IMR-90 (cell line): ENCODE measurements around the gene LRIT2. TPM values are rescaled to one million over a fixed set of nuclear protein-coding genes. Genes with fewer than 3 reads are reported as not detected.

ENCODE experiments used
- ATAC-seq: fragments of 200-7000 bp; cut with Tn5 transposase; 2 replicates; pipeline ENCODE4 v1.9.1; 2020; ENCODE audit warnings: low read depth, mild to moderate bottlenecking, moderate library complexity
- BruUV-seq: library from RNA; stranded (reverse); fragments of 400-500 nt; replicated peaks from 2 replicates; lab custom pipeline; 2021; lab: Mats Ljungman, UMichigan
- CTCF ChIA-PET: fragments of 300-600 bp; formaldehyde crosslinking; extraction: SDS; loops from one replicate; lab custom pipeline; 2021; ENCODE audit warnings: antibody characterized with exemption; lab: Yijun Ruan, JAX
- POLR2A ChIA-PET: fragments of 300-600 bp; sonication (Branson Sonifier 250); formaldehyde crosslinking; loops from one replicate; lab custom pipeline; 2022; ENCODE audit warnings: antibody characterized with exemption; ENCODE audit not compliant: unreplicated experiment; lab: Charles Lee
- DNase-seq: peaks from one replicate; pipeline ENCODE4 v3.0.0; 2013
- H2AFZ ChIP-seq: replicated peaks from 2 replicates; pipeline ENCODE3; 2013; ENCODE audit warnings: low read length, mild to moderate bottlenecking; ENCODE audit not compliant: poor library complexity
- H2AK5ac ChIP-seq: 2 replicates; pipeline ENCODE4 v1.6.1; 2013; ENCODE audit warnings: low read depth, low read length, inconsistent platforms
- H2AK9ac ChIP-seq: replicated peaks from 2 replicates; pipeline ENCODE3; 2013; ENCODE audit warnings: mild to moderate bottlenecking, low read depth, low read length, moderate library complexity; ENCODE audit not compliant: poor library complexity
- H2BK120ac ChIP-seq: 2 replicates; pipeline ENCODE4 v1.6.1; 2013; ENCODE audit warnings: low read depth, low read length, inconsistent platforms
- H2BK15ac ChIP-seq: 3 replicates; pipeline ENCODE4 v1.6.1; 2013; ENCODE audit warnings: low read depth, low read length, inconsistent platforms
- H2BK20ac ChIP-seq: 2 replicates; pipeline ENCODE4 v1.6.1; 2013; ENCODE audit warnings: low read depth, mild to moderate bottlenecking, inconsistent platforms, low read length, moderate library complexity
- H2BK5ac ChIP-seq: 2 replicates; pipeline ENCODE4 v1.6.1; 2013; ENCODE audit warnings: mild to moderate bottlenecking, low read depth, low read length, inconsistent platforms; ENCODE audit not compliant: poor library complexity, severe bottlenecking
- H3K14ac ChIP-seq: replicated peaks from 2 replicates; pipeline ENCODE4 v1.6.1; 2013; ENCODE audit warnings: low read depth, low read length, inconsistent platforms
- H3K18ac ChIP-seq: 2 replicates; pipeline ENCODE4 v1.6.1; 2013; ENCODE audit warnings: low read depth, low read length, control low read depth
- H3K23ac ChIP-seq: 2 replicates; pipeline ENCODE4 v1.6.1; 2013; ENCODE audit warnings: low read depth, low read length, inconsistent platforms
- H3K27ac ChIP-seq: 2 replicates; pipeline ENCODE4 v1.5.1; 2013; ENCODE audit warnings: mild to moderate bottlenecking, control low read depth, low read length; ENCODE audit not compliant: insufficient read depth
- H3K27me3 ChIP-seq: 2 replicates; pipeline ENCODE4 v1.6.1; 2013; ENCODE audit warnings: low read length; ENCODE audit not compliant: control insufficient read depth, insufficient read depth
- H3K36me3 ChIP-seq: 2 replicates; pipeline ENCODE4 v1.6.1; 2013; ENCODE audit warnings: low read length, mixed read lengths; ENCODE audit not compliant: control insufficient read depth, insufficient read depth
- H3K4ac ChIP-seq: 2 replicates; pipeline ENCODE4 v1.6.1; 2013; ENCODE audit warnings: low read depth, low read length, inconsistent platforms
- H3K4me1 ChIP-seq: 2 replicates; pipeline ENCODE4 v1.6.1; 2013; ENCODE audit warnings: low read length, mixed read lengths; ENCODE audit not compliant: control insufficient read depth, insufficient read depth
- H3K4me2 ChIP-seq: 2 replicates; pipeline ENCODE4 v1.6.1; 2013; ENCODE audit warnings: low read depth, mild to moderate bottlenecking, control low read depth, low read length, moderate library complexity
- H3K4me3 ChIP-seq: 2 replicates; pipeline ENCODE4 v1.5.1; 2013; ENCODE audit warnings: low read depth, mild to moderate bottlenecking, control low read depth, low read length, moderate library complexity; ENCODE audit not compliant: insufficient read depth
- H3K56ac ChIP-seq: 2 replicates; pipeline ENCODE4 v1.6.1; 2013; ENCODE audit warnings: low read length, inconsistent platforms; ENCODE audit not compliant: insufficient read depth; ENCODE audit errors: extremely low read depth
- H3K79me1 ChIP-seq, 2 experiments: 2 replicates each; pipeline ENCODE4 v1.6.1; 2013; ENCODE audit warnings: low read length in 2 of 2, inconsistent platforms in 1 of 2, low read depth in 1 of 2
- H3K9ac ChIP-seq: 2 replicates; pipeline ENCODE4 v1.6.1; 2013; ENCODE audit warnings: low read depth, low read length, control low read depth
- H3K9me1 ChIP-seq: 2 replicates; pipeline ENCODE4 v1.6.1; 2013; ENCODE audit warnings: low read length, inconsistent platforms; ENCODE audit not compliant: insufficient read depth
- H3K9me3 ChIP-seq: 2 replicates; pipeline ENCODE4 v1.6.1; 2013; ENCODE audit warnings: low read length; ENCODE audit not compliant: control insufficient read depth, insufficient read depth
- H4K20me1 ChIP-seq: 2 replicates; pipeline ENCODE4 v1.6.1; 2013; ENCODE audit warnings: low read length, inconsistent platforms; ENCODE audit not compliant: insufficient read depth
- H4K5ac ChIP-seq: 2 replicates; pipeline ENCODE4 v1.6.1; 2013; ENCODE audit warnings: mild to moderate bottlenecking, low read depth, low read length, control low read depth
- H4K8ac ChIP-seq, 2 experiments: 2 replicates each; pipeline ENCODE4 v1.6.1; 2013; ENCODE audit warnings: low read depth in 2 of 2, low read length in 2 of 2, control low read depth in 1 of 2, inconsistent platforms in 1 of 2
- H4K91ac ChIP-seq: 2 replicates; pipeline ENCODE4 v1.6.1; 2013; ENCODE audit warnings: low read depth, low read length, inconsistent platforms; ENCODE audit not compliant: insufficient read depth
- CEBPB ChIP-seq: IDR thresholded peaks from 2 replicates; pipeline ENCODE4 v1.6.1; 2012; ENCODE audit warnings: low read depth, low read length, improper control_type of control experiment
- CHD1 ChIP-seq: IDR thresholded peaks from 2 replicates; pipeline ENCODE4 v1.6.1; 2012; ENCODE audit warnings: low read depth, low read length, improper control_type of control experiment
- FOS ChIP-seq: fragments of 150-350 bp; IDR thresholded peaks from 2 replicates; pipeline ENCODE4 v1.6.1; 2016; ENCODE audit warnings: low read depth, low read length
- MAFK ChIP-seq: IDR thresholded peaks from 2 replicates; pipeline ENCODE4 v1.6.1; 2012; ENCODE audit warnings: low read depth, low read length, improper control_type of control experiment
- MAZ ChIP-seq: IDR thresholded peaks from 2 replicates; pipeline ENCODE4 v1.6.1; 2012; ENCODE audit warnings: low read depth, mild to moderate bottlenecking, low read length, improper control_type of control experiment, moderate library complexity, borderline replicate concordance
- MXI1 ChIP-seq: IDR thresholded peaks from 2 replicates; pipeline ENCODE4 v1.6.1; 2012; ENCODE audit warnings: low read depth, mild to moderate bottlenecking, low read length, moderate library complexity, borderline replicate concordance
- NFE2L2 ChIP-seq: fragments of 150-350 bp; IDR thresholded peaks from 2 replicates; pipeline ENCODE4 v1.6.1; 2016; ENCODE audit warnings: low read depth, mild to moderate bottlenecking, low read length
- RAD21 ChIP-seq: IDR thresholded peaks from 2 replicates; pipeline ENCODE4 v1.6.1; 2012; ENCODE audit warnings: low read length, improper control_type of control experiment
- RCOR1 ChIP-seq: IDR thresholded peaks from 2 replicates; pipeline ENCODE4 v1.6.1; 2012; ENCODE audit warnings: mild to moderate bottlenecking, low read length, improper control_type of control experiment; ENCODE audit not compliant: insufficient replicate concordance
- RFX5 ChIP-seq: IDR thresholded peaks from 2 replicates; pipeline ENCODE4 v1.8.0; 2012; ENCODE audit warnings: low read depth, mild to moderate bottlenecking, low read length, moderate library complexity
- SMC3 ChIP-seq: fragments of 150-350 bp; IDR thresholded peaks from 2 replicates; pipeline ENCODE4 v1.6.1; 2016; ENCODE audit warnings: low read depth, mild to moderate bottlenecking, antibody characterized with exemption, low read length, moderate library complexity
- WGBS, 2 experiments: methylation state at CpG; one replicate each; pipeline versions ENCODE4 v1.1.5 to v1.1.7; 2013; ENCODE audit warnings: missing lambda C conversion rate in 2 of 2; ENCODE audit not compliant: insufficient read length in 1 of 2; ENCODE audit errors: extremely low coverage in 2 of 2; 5-methylcytosine and 5-hydroxymethylcytosine counted together
- dilution Hi-C: fragments of 300-500 bp; cut with HindIII; formaldehyde crosslinking; loops from one replicate; pipeline ENCODE4 v1.14.3; 2018; ENCODE audit warnings: low sequenced_read_pairs; ENCODE audit not compliant: unreplicated experiment
- in situ Hi-C: fragments of 300-500 bp; cut with MboI; formaldehyde crosslinking; loops from 3 replicates; pipeline ENCODE4 v1.14.3; 2019; ENCODE audit warnings: low sequenced_read_pairs, inconsistent platforms, mixed read lengths
- intact Hi-C: fragments of 100-400 bp; cut with micrococcal nuclease; formaldehyde crosslinking; loops from 2 replicates; pipeline ENCODE4 v1.10.0; 2022
- polyA plus RNA-seq, 3 experiments: library from polyadenylated mRNA; depleted of rRNA; stranded (reverse); fragments of >200 nt; gene quantifications; 2 replicates each; pipeline ENCODE4 v1.2.3, GENCODE V29; 2012; ENCODE audit warnings: low replicate concordance in 1 of 3
- total RNA-seq: library from RNA; depleted of rRNA; stranded (reverse); fragments of >200 nt; gene quantifications from 2 replicates; pipeline ENCODE4 v1.2.3, GENCODE V29; 2012
- TF ChIP-seq, protein P1 (sequence below): fragments of 150-350 bp; IDR thresholded peaks from 2 replicates; pipeline ENCODE4 v1.6.1; 2016; ENCODE audit warnings: low read depth, mild to moderate bottlenecking, low read length, moderate library complexity, borderline replicate concordance
- TF ChIP-seq, protein P2 (sequence below): fragments of 150-350 bp; IDR thresholded peaks from 2 replicates; pipeline ENCODE4 v1.6.1; 2017; ENCODE audit warnings: mild to moderate bottlenecking, antibody characterized with exemption, low read length, low read depth
- TF ChIP-seq, protein P3 (sequence below): conservative IDR thresholded peaks from 2 replicates; pipeline ENCODE4 v1.5.1; 2012; ENCODE audit warnings: mild to moderate bottlenecking, low read depth, low read length, improper control_type of control experiment

The LRIT2 gene
- total and polyA plus RNA-seq, 2 of the 4 experiments (the other 2 are of a cell fraction), result not detected

DNA sequence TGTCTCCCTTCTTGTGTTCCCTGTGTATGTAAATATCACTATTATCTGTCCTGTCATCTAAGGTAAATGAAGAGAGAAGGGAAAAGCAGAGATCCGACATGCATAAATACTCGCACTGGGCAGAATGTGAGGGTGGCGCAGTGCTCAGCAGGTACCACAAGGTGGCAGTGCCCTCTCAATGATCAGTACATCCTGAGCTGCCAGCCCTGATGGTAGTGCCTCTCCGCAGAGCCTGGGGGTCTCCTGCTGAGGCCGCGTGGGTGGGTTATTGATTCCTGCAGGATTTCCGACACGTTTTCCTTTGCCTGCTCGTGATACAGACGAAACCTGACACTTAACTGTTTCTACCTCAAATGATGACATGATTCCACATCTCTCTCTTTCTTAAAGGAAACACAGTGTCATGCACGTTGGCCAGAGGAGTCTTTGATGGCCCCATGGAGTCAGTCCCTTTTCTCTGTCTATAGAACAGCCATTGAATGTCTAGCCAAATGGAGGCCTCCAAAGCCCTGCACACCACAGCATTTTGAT, 39.3 kb upstream of the LRIT2 start:
- H3K4me1 ChIP-seq, result no peaks in the 10 kb centered on the region
- no peak overlapping the region for H3K56ac ChIP-seq
- H3K9me1 ChIP-seq, result no peaks in the 10 kb centered on the region; the same call in 1 of the 2 replicates
- no peak overlapping the region for H4K5ac ChIP-seq
- H2BK120ac ChIP-seq, result peak overlapping the region; percentile 58
- no peak overlapping the region for H3K18ac ChIP-seq
- H3K23ac ChIP-seq, result no peak overlapping the region
- in situ Hi-C loops (loop anchor here (5.0 to 10.0 kb wide), 2 partner anchors 100 to 268 kb away; no protein-coding TSS in a partner anchor), dilution Hi-C loops (no loop called here), intact Hi-C loops (loop anchor here (1.0 to 5.0 kb wide), 4 partner anchors 63 to 273 kb away; partner anchors contain the start of gene CCSER2)
- no peak overlapping the region for H3K9ac ChIP-seq
- no peak overlapping the region for H4K91ac ChIP-seq
- peak overlapping the region; percentile 42 for H3K4ac ChIP-seq
- no peak overlapping the region; the same call in none of the 2 replicates for H3K4me2 ChIP-seq
- DNase-seq (peak; percentile 66), ATAC-seq (peak; percentile 99)
- H3K14ac ChIP-seq, result no peak overlapping the region
- CTCF ChIA-PET, result interaction anchor here (0.5 to 2.1 kb wide), 3 partner anchors 43 to 277 kb away, joined by 3 to 15 read pairs (median 5); no protein-coding TSS in a partner anchor
- H3K4me3 ChIP-seq, result no peak overlapping the region
- peak overlapping the region; percentile 74 for H2AFZ ChIP-seq
- peak overlapping the region; percentile 80 for H2AK9ac ChIP-seq
- H4K8ac ChIP-seq, result peak overlapping the region in 1 of 2 experiments; percentile 49; a peak in 1 of 4 replicates
- H3K36me3 ChIP-seq, result no peaks in the 10 kb centered on the region
- H2BK20ac ChIP-seq, result peak overlapping the region; percentile 21
- no TSS peak for BruUV-seq
- H3K79me1 ChIP-seq, result no peaks in the 10 kb centered on the region
- peaks cover 3% of the 10 kb centered on the region; the same call in 1 of the 2 replicates for H3K27me3 ChIP-seq
- H3K9me3 ChIP-seq, result no peaks in the 10 kb centered on the region
- H2AK5ac ChIP-seq, result peak overlapping the region; percentile 42; the same call in 1 of the 2 replicates
- 0% methylated on average over 4 of the region's 11 CpGs; no CpG with 5 or more reads in 1 of the 2 experiments for WGBS, 2 experiments
- no peaks in the 10 kb centered on the region for H4K20me1 ChIP-seq
- no peak overlapping the region for H3K27ac ChIP-seq
- peak overlapping the region; percentile 60; the same call in 2 of the 3 replicates for H2BK15ac ChIP-seq
- POLR2A ChIA-PET, result no interaction called here
- no peak overlapping the region for H2BK5ac ChIP-seq
- TF ChIP-seq SMC3, result peak; percentile 93
- no peak for TF ChIP-seq MAFK
- TF ChIP-seq, protein P1, sequence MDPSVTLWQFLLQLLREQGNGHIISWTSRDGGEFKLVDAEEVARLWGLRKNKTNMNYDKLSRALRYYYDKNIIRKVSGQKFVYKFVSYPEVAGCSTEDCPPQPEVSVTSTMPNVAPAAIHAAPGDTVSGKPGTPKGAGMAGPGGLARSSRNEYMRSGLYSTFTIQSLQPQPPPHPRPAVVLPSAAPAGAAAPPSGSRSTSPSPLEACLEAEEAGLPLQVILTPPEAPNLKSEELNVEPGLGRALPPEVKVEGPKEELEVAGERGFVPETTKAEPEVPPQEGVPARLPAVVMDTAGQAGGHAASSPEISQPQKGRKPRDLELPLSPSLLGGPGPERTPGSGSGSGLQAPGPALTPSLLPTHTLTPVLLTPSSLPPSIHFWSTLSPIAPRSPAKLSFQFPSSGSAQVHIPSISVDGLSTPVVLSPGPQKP, result no peak
- no peak for TF ChIP-seq CEBPB
- TF ChIP-seq, protein P2, sequence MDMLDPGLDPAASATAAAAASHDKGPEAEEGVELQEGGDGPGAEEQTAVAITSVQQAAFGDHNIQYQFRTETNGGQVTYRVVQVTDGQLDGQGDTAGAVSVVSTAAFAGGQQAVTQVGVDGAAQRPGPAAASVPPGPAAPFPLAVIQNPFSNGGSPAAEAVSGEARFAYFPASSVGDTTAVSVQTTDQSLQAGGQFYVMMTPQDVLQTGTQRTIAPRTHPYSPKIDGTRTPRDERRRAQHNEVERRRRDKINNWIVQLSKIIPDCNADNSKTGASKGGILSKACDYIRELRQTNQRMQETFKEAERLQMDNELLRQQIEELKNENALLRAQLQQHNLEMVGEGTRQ, result no peak
- TF ChIP-seq MAZ, result no peak
- peak; percentile 97 for TF ChIP-seq RAD21
- TF ChIP-seq, protein P3, sequence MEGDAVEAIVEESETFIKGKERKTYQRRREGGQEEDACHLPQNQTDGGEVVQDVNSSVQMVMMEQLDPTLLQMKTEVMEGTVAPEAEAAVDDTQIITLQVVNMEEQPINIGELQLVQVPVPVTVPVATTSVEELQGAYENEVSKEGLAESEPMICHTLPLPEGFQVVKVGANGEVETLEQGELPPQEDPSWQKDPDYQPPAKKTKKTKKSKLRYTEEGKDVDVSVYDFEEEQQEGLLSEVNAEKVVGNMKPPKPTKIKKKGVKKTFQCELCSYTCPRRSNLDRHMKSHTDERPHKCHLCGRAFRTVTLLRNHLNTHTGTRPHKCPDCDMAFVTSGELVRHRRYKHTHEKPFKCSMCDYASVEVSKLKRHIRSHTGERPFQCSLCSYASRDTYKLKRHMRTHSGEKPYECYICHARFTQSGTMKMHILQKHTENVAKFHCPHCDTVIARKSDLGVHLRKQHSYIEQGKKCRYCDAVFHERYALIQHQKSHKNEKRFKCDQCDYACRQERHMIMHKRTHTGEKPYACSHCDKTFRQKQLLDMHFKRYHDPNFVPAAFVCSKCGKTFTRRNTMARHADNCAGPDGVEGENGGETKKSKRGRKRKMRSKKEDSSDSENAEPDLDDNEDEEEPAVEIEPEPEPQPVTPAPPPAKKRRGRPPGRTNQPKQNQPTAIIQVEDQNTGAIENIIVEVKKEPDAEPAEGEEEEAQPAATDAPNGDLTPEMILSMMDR, result peak; percentile 96
- TF ChIP-seq MXI1, result no peak
- TF ChIP-seq RFX5, result no peak
- no peak; the same call in 1 of the 2 replicates for TF ChIP-seq CHD1
- TF ChIP-seq NFE2L2, result no peak
- TF ChIP-seq FOS, result no peak
- TF ChIP-seq RCOR1, result no peak
